HAP-1 (cell line): Measurements from ENCODE around the gene CS.
"Not testable (repeated sequence)": the region's sequence is repeated elsewhere in the genome, so short reads cannot be mapped to it uniquely, and the experiment has no call there.

Experiments
- DNase-seq, 2 experiments: peaks; one replicate each; pipeline ENCODE4 v3.0.0-alpha.2; 2016 to 2020; ENCODE audit warnings: low spot score in 2 of 2
- H3K27me3 ChIP-seq: fragments of 250-450 bp; sonication (Bioruptor Pico); 2 replicates; pipeline ENCODE4 v1.5.1; 2020; ENCODE audit warnings: low read depth, mild to moderate bottlenecking, moderate library complexity
- H3K36me3 ChIP-seq: fragments of 250-450 bp; sonication (Bioruptor Pico); replicated peaks from 2 replicates; pipeline ENCODE4 v1.5.1; 2020; ENCODE audit warnings: mild to moderate bottlenecking
- H3K4me1 ChIP-seq: fragments of 250-450 bp; sonication (Bioruptor Pico); 2 replicates; pipeline ENCODE4 v1.5.1; 2020; ENCODE audit warnings: mild to moderate bottlenecking
- H3K4me3 ChIP-seq: fragments of 250-450 bp; sonication (Bioruptor Pico); 2 replicates; pipeline ENCODE4 v1.5.1; 2020; ENCODE audit warnings: mild to moderate bottlenecking, moderate library complexity
- H3K9me3 ChIP-seq: fragments of 250-450 bp; sonication (Bioruptor Pico); 2 replicates; pipeline ENCODE4 v1.5.1; 2020; ENCODE audit warnings: mild to moderate bottlenecking, moderate library complexity
- in situ Hi-C: fragments of 300-500 bp; cut with MboI; formaldehyde crosslinking; loops from 3 replicates; pipeline ENCODE4 v1.14.3; 2020; ENCODE audit warnings: low sequenced_read_pairs, inconsistent platforms, mixed read lengths

Gene CS

GRCh38 chr12:56282579-56282978 lies 17.6 kb downstream of the CS start:
- H3K36me3 ChIP-seq: peaks cover 75% of the 10 kb centered on the region
- in situ Hi-C loops: loop anchor here (25.0 kb wide), 1 partner anchor 330 kb away; no protein-coding TSS in a partner anchor
- H3K4me1 ChIP-seq: no peaks in the 10 kb centered on the region
- no peak for DNase-seq
- no peaks in the 10 kb centered on the region for H3K9me3 ChIP-seq
- no peaks in the 10 kb centered on the region for H3K27me3 ChIP-seq
- no peak overlapping the region for H3K4me3 ChIP-seq

GRCh38 chr12:56282030-56282429 lies 18.1 kb downstream of the CS start:
- Histone ChIP-seq H3K9me3 (no peaks in the 10 kb centered on the region), H3K4me3 (no peak overlapping the region), H3K4me1 (no peaks in the 10 kb centered on the region), H3K27me3 (no peaks in the 10 kb centered on the region), H3K36me3 (peaks cover 76% of the 10 kb centered on the region)
- no peak for DNase-seq
- in situ Hi-C loops: loop anchor here (25.0 kb wide), 1 partner anchor 330 kb away; no protein-coding TSS in a partner anchor

- H3K36me3 ChIP-seq: peaks cover 86% of the 10 kb centered on the region
- DNase-seq: no peak
- no peaks in the 10 kb centered on the region for H3K27me3 ChIP-seq
- H3K4me3 ChIP-seq: no peak overlapping the region
- no peaks in the 10 kb centered on the region for H3K9me3 ChIP-seq
- in situ Hi-C loops: loop anchor here (25.0 kb wide), 1 partner anchor 331 kb away; no protein-coding TSS in a partner anchor
- no peaks in the 10 kb centered on the region for H3K4me1 ChIP-seq
Observed at GRCh38 chr12:56280849-56281248, 19.3 kb downstream of the CS start.

- DNase-seq: no peak
- Histone ChIP-seq H3K9me3 (no peaks in the 10 kb centered on the region), H3K4me3 (no peak overlapping the region), H3K4me1 (no peaks in the 10 kb centered on the region), H3K36me3 (peaks cover 92% of the 10 kb centered on the region), H3K27me3 (no peaks in the 10 kb centered on the region)
- in situ Hi-C loops: loop anchor here (25.0 kb wide), 1 partner anchor 333 kb away; no protein-coding TSS in a partner anchor
Observed at GRCh38 chr12:56278905-56279304, 21.2 kb downstream of the CS start.

GRCh38 chr12:56274299-56274698 lies 25.8 kb downstream of the CS start:
- H3K4me3 ChIP-seq: no peak overlapping the region
- in situ Hi-C loops: no loop called here
- H3K36me3 ChIP-seq: peaks cover 93% of the 10 kb centered on the region
- H3K27me3 ChIP-seq: no peaks in the 10 kb centered on the region
- DNase-seq: no peak
- no peaks in the 10 kb centered on the region for H3K9me3 ChIP-seq
- H3K4me1 ChIP-seq: no peaks in the 10 kb centered on the region

- H3K4me3 ChIP-seq, in situ Hi-C loops, H3K4me1 ChIP-seq, H3K27me3 ChIP-seq, H3K9me3 ChIP-seq, DNase-seq: not testable (repeated sequence)
- peaks cover 78% of the 10 kb centered on the region for H3K36me3 ChIP-seq
Observed at GRCh38 chr12:56272468-56272867, 27.7 kb downstream of the CS start.

- peaks cover 69% of the 10 kb centered on the region for H3K36me3 ChIP-seq
- in situ Hi-C loops: no loop called here
- no peak overlapping the region for H3K4me3 ChIP-seq
- no peaks in the 10 kb centered on the region for H3K9me3 ChIP-seq
- no peak for DNase-seq
- no peaks in the 10 kb centered on the region for H3K27me3 ChIP-seq
- peaks cover 4% of the 10 kb centered on the region for H3K4me1 ChIP-seq
Observed at GRCh38 chr12:56271031-56271430, 29.1 kb downstream of the CS start.

- peak overlapping the region; percentile 82 for H3K4me3 ChIP-seq
- peak in 1 of 2 experiments; percentile 49 for DNase-seq
- H3K36me3 ChIP-seq: peaks cover 36% of the 10 kb centered on the region
- in situ Hi-C loops: no loop called here
- no peaks in the 10 kb centered on the region for H3K27me3 ChIP-seq
- H3K4me1 ChIP-seq: peaks cover 4% of the 10 kb centered on the region
- H3K9me3 ChIP-seq: no peaks in the 10 kb centered on the region
Observed at GRCh38 chr12:56267443-56268071, 32.6 kb downstream of the CS start.

- Histone ChIP-seq H3K9me3 (no peaks in the 10 kb centered on the region), H3K36me3 (peaks cover 29% of the 10 kb centered on the region), H3K4me1 (peaks cover 4% of the 10 kb centered on the region), H3K27me3 (no peaks in the 10 kb centered on the region), H3K4me3 (peak within 1 kb of the TSS; percentile 82)
- DNase-seq: peak; percentile 83 to 92
- in situ Hi-C loops: no loop called here
Observed at GRCh38 chr12:56266693-56267442, 33.3 kb downstream of the CS start, which contains the start of gene COQ10A. Gene COQ10A (plus strand): TSS chr12:56266942. CDS start chr12:56267119, 177 bp downstream.

GRCh38 chr12:56266068-56266692 lies 34.0 kb downstream of the CS start:
- H3K27me3 ChIP-seq, H3K4me1 ChIP-seq, H3K9me3 ChIP-seq, in situ Hi-C loops, DNase-seq: not testable (repeated sequence)
- Histone ChIP-seq H3K36me3 (peaks cover 22% of the 10 kb centered on the region), H3K4me3 (peak overlapping the region; percentile 82)

GRCh38 chr12:56262955-56263354 lies 37.2 kb downstream of the CS start:
- in situ Hi-C loops, H3K4me3 ChIP-seq, H3K4me1 ChIP-seq, H3K36me3 ChIP-seq, DNase-seq, H3K9me3 ChIP-seq, H3K27me3 ChIP-seq: not testable (repeated sequence)

GRCh38 chr12:56261503-56262232 lies 38.5 kb downstream of the CS start:
- in situ Hi-C loops: no loop called here
- H3K4me1 ChIP-seq: peaks cover 15% of the 10 kb centered on the region
- no peaks in the 10 kb centered on the region for H3K9me3 ChIP-seq
- peaks cover 4% of the 10 kb centered on the region for H3K36me3 ChIP-seq
- no peaks in the 10 kb centered on the region for H3K27me3 ChIP-seq
- no peak for DNase-seq
- no peak overlapping the region for H3K4me3 ChIP-seq

GRCh38 chr12:56260921-56261320 lies 39.2 kb downstream of the CS start:
- in situ Hi-C loops: no loop called here
- Histone ChIP-seq H3K9me3 (no peaks in the 10 kb centered on the region), H3K27me3 (no peaks in the 10 kb centered on the region), H3K4me1 (peaks cover 13% of the 10 kb centered on the region), H3K36me3 (peaks cover 12% of the 10 kb centered on the region), H3K4me3 (no peak overlapping the region)
- DNase-seq: no peak
